A549 treated with CpdA at 1 μM for 4 hours (cell line): Measurements from ENCODE around the gene KBTBD4. TPM values are rescaled to one million over a fixed set of nuclear protein-coding genes. Genes with fewer than 3 reads are reported as not detected.

Source experiments
- total RNA-seq: library from RNA; stranded (reverse); fragments of 200-300 nt; extraction: Qiagen RNA extraction; gene quantifications from 5 replicates; pipeline ENCODE4 v1.2.3, GENCODE V29; 2022; ENCODE audit warnings: low read depth

Gene KBTBD4
- total RNA-seq: 19.7 to 22.9 TPM (median 20.6 TPM) in 5 replicates

DNA sequence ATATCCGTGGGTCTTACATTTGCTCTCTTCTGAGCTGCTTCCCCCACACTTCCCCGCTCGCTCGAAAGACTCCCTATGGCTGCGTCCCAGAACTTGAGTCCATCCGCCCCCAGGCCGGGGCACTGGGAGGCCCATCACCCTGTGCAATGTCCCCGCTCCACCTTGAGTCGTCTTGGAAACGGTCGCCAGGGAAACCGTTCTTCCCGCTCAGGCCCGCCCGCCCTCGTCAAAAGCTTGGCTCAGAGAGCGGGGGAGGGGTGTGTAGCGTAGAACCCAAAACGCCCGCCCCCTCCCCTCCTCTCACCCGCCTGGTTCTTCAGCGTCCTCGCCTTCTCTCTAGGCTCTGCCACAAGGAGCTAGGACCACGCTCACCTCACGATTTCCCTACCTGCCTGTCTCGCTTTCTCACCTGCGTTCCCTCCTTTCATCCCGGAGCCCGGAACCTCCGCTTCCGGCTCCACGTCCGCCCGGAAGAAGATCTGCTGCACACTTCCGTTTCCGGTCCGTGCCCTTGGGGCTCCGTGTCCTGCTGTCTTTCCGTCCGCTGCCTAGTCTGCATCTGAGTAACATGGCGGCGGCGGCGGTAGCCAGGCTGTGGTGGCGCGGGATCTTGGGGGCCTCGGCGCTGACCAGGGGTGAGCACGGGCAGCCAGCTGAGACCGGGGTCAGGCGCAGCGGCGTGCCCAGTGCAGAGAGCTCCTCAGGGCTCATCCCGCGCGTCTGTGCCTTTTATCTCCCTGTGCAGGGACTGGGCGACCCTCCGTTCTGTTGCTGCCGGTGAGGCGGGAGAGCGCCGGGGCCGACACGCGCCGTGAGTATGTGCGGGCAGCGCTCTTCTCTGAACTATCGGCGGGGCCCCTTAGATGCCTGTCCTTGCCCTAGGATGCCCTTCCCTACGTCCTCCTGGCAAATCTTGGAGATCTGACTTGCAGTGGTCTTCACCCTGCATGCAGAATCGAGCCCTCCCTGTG is at the start of gene KBTBD4, which contains the start of gene NDUFS3:
KBTBD4 (minus strand) TSS at position 447 of the 971 bp plus-strand sequence; CDS start at position 428, 19 bp downstream.
NDUFS3 (plus strand) TSS at position 551 of the 971 bp plus-strand sequence; CDS start at position 569, 18 bp downstream.

DNA sequence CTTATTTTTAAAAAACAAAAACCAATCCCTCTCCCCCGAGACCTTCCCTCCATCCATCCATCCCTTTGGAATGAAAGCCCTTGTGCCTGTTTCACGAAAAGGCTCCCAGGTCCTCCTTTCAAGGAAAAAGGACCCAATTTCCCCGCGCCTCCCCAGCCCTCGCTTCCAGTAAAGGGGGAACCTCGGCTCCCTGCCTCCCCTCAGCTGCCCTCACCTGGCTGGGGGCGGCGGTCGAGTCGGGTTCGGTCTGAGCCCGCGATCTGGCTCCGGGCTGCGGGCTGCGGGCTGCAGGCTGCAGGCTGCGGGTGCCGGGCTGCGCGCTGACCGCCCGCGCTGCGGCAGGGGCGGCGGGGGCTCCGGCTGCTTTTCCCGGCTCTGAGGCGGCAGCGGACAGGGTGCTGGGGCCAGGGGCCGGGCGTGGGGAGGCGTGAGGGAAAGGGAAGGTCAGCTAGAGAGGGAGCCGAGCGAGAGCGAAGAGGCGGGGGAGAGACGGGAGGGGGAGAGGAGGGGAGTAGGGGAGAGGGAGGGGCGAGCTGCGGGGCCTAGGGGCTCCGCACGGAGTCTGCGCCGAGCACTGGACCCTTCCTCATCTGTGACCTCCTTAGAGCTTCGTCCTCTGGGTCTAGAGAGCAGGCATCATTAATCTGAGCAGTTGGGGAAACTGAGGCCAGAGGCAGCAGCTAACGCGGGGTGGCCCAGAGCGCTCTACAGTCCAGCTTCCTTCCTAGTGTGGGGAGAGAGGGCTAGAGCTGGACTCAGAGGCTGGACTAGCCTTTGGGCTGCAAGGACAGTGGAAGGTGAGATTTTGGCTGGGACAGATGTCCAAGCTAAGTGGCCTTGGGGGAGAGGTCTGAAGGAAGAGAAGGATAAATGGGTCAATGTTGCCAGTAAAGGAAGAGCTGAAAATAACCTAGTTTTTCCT is 15.4 kb upstream of the KBTBD4 start, which contains the start of gene C1QTNF4:
C1QTNF4 (minus strand) TSS at position 478 of the 922 bp plus-strand sequence. CDS start 3,601 bp downstream, outside the sequence.

DNA sequence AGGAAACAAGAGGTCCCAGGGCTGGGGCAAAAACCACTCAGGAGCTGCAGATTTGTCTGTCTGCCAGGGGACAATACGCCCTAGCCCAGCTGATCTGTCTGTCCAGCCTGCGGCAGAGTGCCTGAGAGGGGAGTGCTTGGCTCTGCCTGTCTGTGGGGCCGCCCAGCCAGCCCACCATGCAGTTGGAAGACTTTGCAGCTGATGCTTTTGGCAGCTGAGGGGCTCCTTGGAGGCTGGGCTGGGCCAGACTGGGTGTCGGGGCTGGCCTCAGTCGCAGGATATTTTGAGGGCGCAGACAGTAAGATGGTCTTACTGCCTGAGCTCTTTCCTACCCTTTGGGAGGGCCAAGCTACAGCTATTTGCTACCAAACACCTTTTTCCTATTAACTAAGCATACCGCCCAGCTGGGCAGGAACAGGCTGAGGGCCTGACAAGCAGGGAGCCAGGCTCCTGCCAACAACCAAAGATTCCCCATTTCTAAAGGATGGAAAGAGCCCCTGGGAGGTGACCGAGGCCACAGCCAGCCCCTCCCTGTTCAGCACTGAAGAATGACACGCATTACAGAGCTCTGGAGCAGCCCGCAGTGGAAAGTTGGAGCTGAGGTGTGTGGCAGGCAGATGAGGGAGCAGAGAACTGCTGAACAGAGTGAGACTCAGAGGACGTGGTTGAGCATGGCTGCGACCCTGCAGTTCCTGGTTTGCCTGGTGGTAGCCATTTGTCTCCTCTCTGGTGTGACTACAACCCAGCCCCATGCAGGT is 7.5 kb upstream of the KBTBD4 start, which contains the start of gene FAM180B:
FAM180B (plus strand) TSS at position 581 of the 758 bp plus-strand sequence; CDS start at position 672, 91 bp downstream.

DNA sequence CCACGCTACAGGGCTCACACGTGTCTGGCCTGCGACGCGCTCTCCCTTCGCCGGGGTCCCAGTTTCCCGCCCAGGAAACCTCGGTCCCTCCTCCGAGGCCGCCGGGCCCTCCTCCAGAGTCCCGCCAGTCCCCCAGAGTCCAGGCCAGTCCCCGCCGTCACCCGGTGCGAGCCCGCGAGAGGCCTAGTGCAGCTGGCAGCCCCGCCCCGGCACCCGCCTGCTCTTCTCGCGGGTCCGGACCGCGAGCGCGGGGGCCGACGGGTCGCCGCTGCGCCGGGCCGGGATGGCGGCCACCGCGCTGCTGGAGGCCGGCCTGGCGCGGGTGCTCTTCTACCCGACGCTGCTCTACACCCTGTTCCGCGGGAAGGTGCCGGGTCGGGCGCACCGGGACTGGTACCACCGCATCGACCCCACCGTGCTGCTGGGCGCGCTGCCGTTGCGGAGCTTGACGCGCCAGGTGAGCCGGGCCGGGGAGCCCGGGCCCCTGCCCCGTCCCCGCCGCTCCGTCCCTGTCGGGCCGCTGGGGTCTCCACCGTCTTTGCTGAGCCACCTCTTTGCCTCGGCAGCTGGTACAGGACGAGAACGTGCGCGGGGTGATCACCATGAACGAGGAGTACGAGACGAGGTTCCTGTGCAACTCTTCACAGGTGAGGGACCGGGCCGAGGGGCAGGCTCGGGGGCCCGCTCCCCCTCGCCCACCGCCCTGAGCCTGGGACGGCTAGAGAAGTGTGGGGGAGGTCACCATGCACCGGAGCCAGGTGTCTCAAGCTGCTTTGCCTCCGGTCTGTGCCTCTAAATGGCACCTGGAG is 13.2 kb downstream of the KBTBD4 start, which contains the start of gene PTPMT1:
PTPMT1 (plus strand) TSS at position 260 of the 809 bp plus-strand sequence; CDS start at position 284, 24 bp downstream.

DNA sequence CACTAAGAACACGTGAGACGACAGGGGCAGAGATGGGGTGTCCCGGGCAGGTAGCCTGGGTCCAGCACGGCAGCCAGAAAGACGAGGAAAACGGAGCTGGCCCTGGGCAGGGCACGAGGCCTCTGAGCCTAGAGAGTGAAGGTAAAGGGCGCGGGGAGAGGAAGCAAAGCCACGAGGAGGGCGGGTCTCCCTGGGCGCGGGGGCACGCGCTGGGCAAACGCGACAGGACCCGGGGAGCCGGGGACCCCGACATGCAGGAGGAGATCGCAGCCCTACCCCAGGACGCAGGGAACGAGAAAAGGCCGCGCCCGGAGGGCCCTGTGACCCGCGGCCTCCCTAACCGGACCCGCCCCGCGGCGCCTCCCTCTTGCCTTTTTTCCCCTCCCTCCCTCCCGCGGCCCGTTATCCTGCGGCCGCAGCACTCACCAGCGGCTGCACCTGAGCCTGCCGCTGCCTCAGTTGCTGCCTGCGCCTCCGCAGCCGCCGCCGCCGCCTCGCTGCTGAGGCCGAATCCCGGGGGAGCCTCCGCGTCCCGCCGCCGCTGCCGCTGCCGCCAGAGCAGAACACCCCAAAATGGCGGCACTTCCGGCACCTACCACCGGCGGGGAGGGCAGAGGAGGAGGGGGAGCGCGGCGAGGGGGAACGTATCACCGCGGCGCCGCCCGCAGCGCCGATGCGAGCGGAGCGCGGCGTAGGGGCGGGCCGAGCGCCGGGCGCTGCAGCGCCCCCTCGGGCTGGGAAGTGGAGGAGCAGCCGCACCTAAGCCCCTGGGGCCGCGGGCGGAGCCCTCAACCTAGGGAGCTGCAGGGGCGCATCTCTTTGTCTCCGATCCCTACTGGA is 26.0 kb downstream of the KBTBD4 start, which contains the start of gene CELF1:
CELF1 (minus strand) TSS at position 567 of the 840 bp plus-strand sequence. CDS start 53,609 bp downstream, outside the sequence.

Other genes starting within 250 kb of the KBTBD4 start
- gene MYBPC3, start 226.3 kb downstream of the KBTBD4 start, total RNA-seq: 0.05 to 0.06 TPM (median 0.05 TPM) in 4 of 5 replicates, not detected in the other
- 0.11 TPM in 1 of 5 replicates, not detected in the others for gene SPI1, start 200.4 kb downstream of the KBTBD4 start, total RNA-seq
- 40.7 to 54.0 TPM (median 50.3 TPM) in 5 replicates for gene SLC39A13, start 170.4 kb downstream of the KBTBD4 start, total RNA-seq
- 188 to 258 TPM (median 203 TPM) in 5 replicates for gene PSMC3, start 152.5 kb downstream of the KBTBD4 start, total RNA-seq
- gene RAPSN, start 129.8 kb downstream of the KBTBD4 start, total RNA-seq: 0.06 to 0.41 TPM (median 0.17 TPM) in 4 of 5 replicates, not detected in the other
- gene CELF1, start 25.8 kb downstream of the KBTBD4 start, total RNA-seq: 44.8 to 51.9 TPM (median 50.5 TPM) in 5 replicates
- gene PTPMT1, start 13.4 kb downstream of the KBTBD4 start, total RNA-seq: 55.9 to 79.3 TPM (median 74.3 TPM) in 5 replicates
- gene NDUFS3, start 104 bp upstream of the KBTBD4 start, total RNA-seq: 94.0 to 141 TPM (median 137 TPM) in 5 replicates
- gene FAM180B, start 7.7 kb upstream of the KBTBD4 start, total RNA-seq: 0.10 TPM in 1 of 5 replicates, not detected in the others
- gene C1QTNF4, start 15.4 kb upstream of the KBTBD4 start, total RNA-seq: 0.07 to 0.10 TPM (median 0.08 TPM) in 3 of 5 replicates, not detected in the others
- gene MTCH2, start 63.6 kb upstream of the KBTBD4 start, total RNA-seq: 101 to 150 TPM (median 138 TPM) in 5 replicates
- 0.51 to 1.8 TPM (median 1.3 TPM) in 5 replicates for gene AGBL2, start 136.4 kb upstream of the KBTBD4 start, total RNA-seq
- gene FNBP4, start 188.4 kb upstream of the KBTBD4 start, total RNA-seq: 46.3 to 68.3 TPM (median 52.4 TPM) in 5 replicates